Neural cell (in vitro differentiated cells): Measurements from ENCODE around the gene PPP1R27.

Source experiments
- EP300 ChIP-seq: fragments of 450-650 bp; conservative IDR thresholded peaks from 2 replicates; pipeline ENCODE4 v1.6.1; 2014; ENCODE audit warnings: antibody characterized with exemption, mild to moderate bottlenecking, moderate library complexity; ENCODE audit not compliant: poor library complexity, severe bottlenecking
- EZH2 ChIP-seq: fragments of 200-600, 300-800 bp; shearing (Covaris generic), sonication (generic); IDR thresholded peaks from 2 replicates; pipeline ENCODE4 v1.6.1; 2014; ENCODE audit warnings: antibody characterized with exemption, low read length, borderline replicate concordance, mild to moderate bottlenecking; ENCODE audit not compliant: insufficient read depth, poor library complexity, severe bottlenecking
- POLR2AphosphoS5 ChIP-seq: IDR thresholded peaks from 2 replicates; pipeline ENCODE4 v1.6.1; 2012
- TAF1 ChIP-seq: IDR thresholded peaks from 2 replicates; pipeline ENCODE4 v1.6.1; 2012; ENCODE audit warnings: low read depth
- TF ChIP-seq, protein P1 (sequence below): fragments of 450-650 bp; IDR thresholded peaks from 2 replicates; pipeline ENCODE4 v1.5.1; 2014; ENCODE audit warnings: antibody characterized with exemption, mild to moderate bottlenecking, moderate library complexity; ENCODE audit not compliant: poor library complexity, severe bottlenecking
- TF ChIP-seq, protein P2 (sequence below): IDR thresholded peaks from 2 replicates; pipeline ENCODE4 v1.6.1; 2012; ENCODE audit warnings: borderline replicate concordance

DNA sequence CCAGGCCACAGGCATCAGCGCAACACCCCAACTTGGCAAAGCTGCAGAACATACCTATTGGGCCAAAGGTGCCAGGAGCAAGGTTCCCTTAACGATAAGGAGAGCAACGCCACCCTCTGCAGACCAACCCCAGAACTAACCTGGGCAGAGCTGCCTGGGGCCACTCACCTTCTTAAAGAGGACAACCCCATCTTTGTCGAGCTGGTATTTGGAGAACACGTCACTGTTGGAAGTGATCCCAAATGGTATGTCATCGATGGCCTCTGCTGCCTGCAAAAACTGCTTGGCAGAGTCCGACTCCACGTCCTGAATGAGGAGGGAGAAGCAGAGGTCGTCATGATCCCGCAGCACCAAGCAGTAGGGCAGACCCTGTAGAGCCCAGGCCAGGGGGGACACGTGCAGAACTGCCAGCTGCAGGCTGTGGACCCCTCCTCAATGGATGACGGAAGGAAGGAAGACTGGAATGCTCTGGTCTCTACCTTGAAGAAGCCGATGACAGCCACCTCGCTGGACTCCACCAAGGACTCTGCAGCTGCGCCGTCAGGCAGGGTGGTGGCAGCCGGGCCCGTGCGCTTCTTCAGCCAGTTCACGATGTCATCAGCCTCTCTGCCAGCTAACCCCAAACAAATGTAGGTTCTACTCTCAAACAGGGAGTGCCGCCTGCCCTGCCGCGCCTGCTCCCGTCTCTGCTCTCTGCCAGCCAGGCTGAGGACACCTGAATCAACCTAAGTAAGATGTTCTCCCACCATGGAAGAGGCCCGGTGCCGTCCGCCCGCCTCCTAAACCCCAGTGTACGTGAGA, 20.3 kb upstream of the PPP1R27 start:
- TF ChIP-seq, protein P1, sequence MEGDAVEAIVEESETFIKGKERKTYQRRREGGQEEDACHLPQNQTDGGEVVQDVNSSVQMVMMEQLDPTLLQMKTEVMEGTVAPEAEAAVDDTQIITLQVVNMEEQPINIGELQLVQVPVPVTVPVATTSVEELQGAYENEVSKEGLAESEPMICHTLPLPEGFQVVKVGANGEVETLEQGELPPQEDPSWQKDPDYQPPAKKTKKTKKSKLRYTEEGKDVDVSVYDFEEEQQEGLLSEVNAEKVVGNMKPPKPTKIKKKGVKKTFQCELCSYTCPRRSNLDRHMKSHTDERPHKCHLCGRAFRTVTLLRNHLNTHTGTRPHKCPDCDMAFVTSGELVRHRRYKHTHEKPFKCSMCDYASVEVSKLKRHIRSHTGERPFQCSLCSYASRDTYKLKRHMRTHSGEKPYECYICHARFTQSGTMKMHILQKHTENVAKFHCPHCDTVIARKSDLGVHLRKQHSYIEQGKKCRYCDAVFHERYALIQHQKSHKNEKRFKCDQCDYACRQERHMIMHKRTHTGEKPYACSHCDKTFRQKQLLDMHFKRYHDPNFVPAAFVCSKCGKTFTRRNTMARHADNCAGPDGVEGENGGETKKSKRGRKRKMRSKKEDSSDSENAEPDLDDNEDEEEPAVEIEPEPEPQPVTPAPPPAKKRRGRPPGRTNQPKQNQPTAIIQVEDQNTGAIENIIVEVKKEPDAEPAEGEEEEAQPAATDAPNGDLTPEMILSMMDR, result no peak
- no peak for TF ChIP-seq TAF1
- TF ChIP-seq, protein P2, sequence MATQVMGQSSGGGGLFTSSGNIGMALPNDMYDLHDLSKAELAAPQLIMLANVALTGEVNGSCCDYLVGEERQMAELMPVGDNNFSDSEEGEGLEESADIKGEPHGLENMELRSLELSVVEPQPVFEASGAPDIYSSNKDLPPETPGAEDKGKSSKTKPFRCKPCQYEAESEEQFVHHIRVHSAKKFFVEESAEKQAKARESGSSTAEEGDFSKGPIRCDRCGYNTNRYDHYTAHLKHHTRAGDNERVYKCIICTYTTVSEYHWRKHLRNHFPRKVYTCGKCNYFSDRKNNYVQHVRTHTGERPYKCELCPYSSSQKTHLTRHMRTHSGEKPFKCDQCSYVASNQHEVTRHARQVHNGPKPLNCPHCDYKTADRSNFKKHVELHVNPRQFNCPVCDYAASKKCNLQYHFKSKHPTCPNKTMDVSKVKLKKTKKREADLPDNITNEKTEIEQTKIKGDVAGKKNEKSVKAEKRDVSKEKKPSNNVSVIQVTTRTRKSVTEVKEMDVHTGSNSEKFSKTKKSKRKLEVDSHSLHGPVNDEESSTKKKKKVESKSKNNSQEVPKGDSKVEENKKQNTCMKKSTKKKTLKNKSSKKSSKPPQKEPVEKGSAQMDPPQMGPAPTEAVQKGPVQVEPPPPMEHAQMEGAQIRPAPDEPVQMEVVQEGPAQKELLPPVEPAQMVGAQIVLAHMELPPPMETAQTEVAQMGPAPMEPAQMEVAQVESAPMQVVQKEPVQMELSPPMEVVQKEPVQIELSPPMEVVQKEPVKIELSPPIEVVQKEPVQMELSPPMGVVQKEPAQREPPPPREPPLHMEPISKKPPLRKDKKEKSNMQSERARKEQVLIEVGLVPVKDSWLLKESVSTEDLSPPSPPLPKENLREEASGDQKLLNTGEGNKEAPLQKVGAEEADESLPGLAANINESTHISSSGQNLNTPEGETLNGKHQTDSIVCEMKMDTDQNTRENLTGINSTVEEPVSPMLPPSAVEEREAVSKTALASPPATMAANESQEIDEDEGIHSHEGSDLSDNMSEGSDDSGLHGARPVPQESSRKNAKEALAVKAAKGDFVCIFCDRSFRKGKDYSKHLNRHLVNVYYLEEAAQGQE, result no peak
- no peak for TF ChIP-seq EP300
- no peak for TF ChIP-seq EZH2
- TF ChIP-seq POLR2AphosphoS5, result no peak
